OCI-LY7 (cell line): Measurements from ENCODE around the gene GALNT7. TPM values are rescaled to one million over a fixed set of nuclear protein-coding genes. Genes with fewer than 3 reads are reported as not detected.

Source experiments
- BruUV-seq: library from RNA; stranded (reverse); fragments of 400-500 nt; replicated peaks from 2 replicates; lab custom pipeline; 2021; lab: Mats Ljungman, UMichigan
- CTCF ChIA-PET: fragments of 300-600 bp; sonication (Branson Sonifier 250); formaldehyde crosslinking; loops from one replicate; lab custom pipeline; 2022; ENCODE audit warnings: antibody characterized with exemption; ENCODE audit not compliant: unreplicated experiment; lab: Charles Lee
- POLR2A ChIA-PET: fragments of 300-600 bp; sonication (Branson Sonifier 250); formaldehyde crosslinking; loops from one replicate; lab custom pipeline; 2022; ENCODE audit warnings: antibody characterized with exemption; lab: Charles Lee
- DNase-seq: peaks from one replicate; pipeline ENCODE4 v3.0.0-alpha.2; 2015; ENCODE audit warnings: low spot score
- H2AFZ ChIP-seq: fragments of 200-600 bp; sonication (generic), shearing (Covaris generic); 2 replicates; pipeline ENCODE4 v1.6.1; 2014; ENCODE audit warnings: mild to moderate bottlenecking, antibody characterized with exemption, low read length, moderate library complexity
- H3K27ac ChIP-seq: fragments of 200-600 bp; sonication (generic); 2 replicates; pipeline ENCODE4 v1.5.1; 2014; ENCODE audit warnings: mixed run types, low read depth, mild to moderate bottlenecking, moderate library complexity, low read length, inconsistent platforms; ENCODE audit not compliant: poor library complexity, severe bottlenecking
- H3K36me3 ChIP-seq: fragments of 200-600 bp; sonication (generic); 2 replicates; pipeline ENCODE4 v1.6.1; 2014; ENCODE audit warnings: mild to moderate bottlenecking, antibody characterized with exemption, low read length, moderate library complexity, mixed read lengths; ENCODE audit not compliant: insufficient read depth
- H3K4me1 ChIP-seq: fragments of 200-600 bp; sonication (generic); 2 replicates; pipeline ENCODE4 v1.5.1; 2014; ENCODE audit warnings: mild to moderate bottlenecking, low read length; ENCODE audit not compliant: insufficient read depth, poor library complexity, severe bottlenecking
- H3K4me2 ChIP-seq: fragments of 200-600 bp; sonication (generic); 2 replicates; pipeline ENCODE4 v1.6.1; 2014; ENCODE audit warnings: mild to moderate bottlenecking, low read length
- H3K4me3 ChIP-seq: fragments of 200-600 bp; sonication (generic); 2 replicates; pipeline ENCODE4 v1.5.1; 2014; ENCODE audit warnings: mild to moderate bottlenecking, low read depth, low read length; ENCODE audit not compliant: poor library complexity, severe bottlenecking
- H3K79me2 ChIP-seq: fragments of 200-600 bp; sonication (generic); 2 replicates; pipeline ENCODE4 v1.6.1; 2016; ENCODE audit warnings: low read depth, mild to moderate bottlenecking, low read length, moderate library complexity, mixed read lengths; ENCODE audit not compliant: insufficient read depth
- H3K9me2 ChIP-seq: fragments of 200-600 bp; sonication (generic); 2 replicates; pipeline ENCODE4 v1.6.1; 2016; ENCODE audit warnings: mild to moderate bottlenecking, low read length, mixed read lengths; ENCODE audit not compliant: insufficient read depth
- H3K9me3 ChIP-seq: fragments of 200-600 bp; sonication (generic); 2 replicates; pipeline ENCODE4 v1.6.1; 2014; ENCODE audit warnings: mild to moderate bottlenecking, mixed run types, low read length, mixed read lengths
- H4K20me1 ChIP-seq: fragments of 200-600 bp; sonication (generic); 2 replicates; pipeline ENCODE4 v1.6.1; 2014; ENCODE audit warnings: mild to moderate bottlenecking, antibody characterized with exemption, low read length, moderate library complexity, mixed read lengths; ENCODE audit not compliant: insufficient read depth
- EZH2phosphoT487 ChIP-seq: fragments of 200-600 bp; sonication (generic); IDR thresholded peaks from 2 replicates; pipeline ENCODE4 v1.6.1; 2018; ENCODE audit warnings: low read depth, borderline replicate concordance, mild to moderate bottlenecking, mixed run types, antibody characterized with exemption, low read length, moderate library complexity, mixed read lengths
- intact Hi-C: fragments of 100-400 bp; cut with micrococcal nuclease; formaldehyde crosslinking; loops from one replicate; pipeline ENCODE4 v1.10.0; 2022; ENCODE audit not compliant: unreplicated experiment
- total RNA-seq, 2 experiments: library from RNA; depleted of rRNA in 1 of 2; stranded (reverse); fragments of >200 nt in 1 of 2; shearing (Covaris generic) in 1 of 2; gene quantifications; 2 replicates each; pipeline ENCODE4 v1.2.3, GENCODE V29; 2014 to 2022
- TF ChIP-seq, protein P1 (sequence below): fragments of 200-600 bp; sonication (generic); conservative IDR thresholded peaks from 2 replicates; pipeline ENCODE4 v1.5.1; 2014; ENCODE audit warnings: mild to moderate bottlenecking, antibody characterized with exemption, low read length, moderate library complexity, mixed read lengths

GALNT7 gene
- total RNA-seq, 2 experiments from 2014 or later: 20.3 to 34.4 TPM

DNA sequence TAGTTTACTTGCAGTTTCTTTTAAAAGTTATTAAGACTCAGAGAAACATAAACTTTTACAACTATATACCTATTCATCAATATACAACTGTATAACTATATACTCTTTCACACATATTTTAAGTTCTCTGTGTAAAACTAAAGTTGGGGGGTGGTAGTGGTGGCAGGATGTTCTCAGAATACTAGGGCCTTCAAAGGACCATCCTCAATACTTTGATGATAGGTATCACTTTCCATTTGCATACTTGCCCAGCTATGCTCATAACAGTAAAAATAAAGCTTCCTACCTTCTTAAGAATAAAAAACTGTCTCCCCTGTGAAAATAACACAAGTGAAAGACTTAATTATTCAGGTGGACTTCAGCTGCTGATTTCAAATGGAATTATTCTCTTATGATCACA lies 2.9 kb upstream of the GALNT7 start:
- Histone ChIP-seq H3K4me2 (no peak overlapping the region), H3K4me3 (no peak overlapping the region), H3K9me2 (no peaks in the 10 kb centered on the region), H3K4me1 (peaks cover 4% of the 10 kb centered on the region), H3K27ac (no peak overlapping the region), H4K20me1 (peaks cover 6% of the 10 kb centered on the region; the same call in 1 of the 2 replicates), H2AFZ (no peak overlapping the region), H3K36me3 (peaks cover 32% of the 10 kb centered on the region), H3K9me3 (no peaks in the 10 kb centered on the region), H3K79me2 (peaks cover 12% of the 10 kb centered on the region)
- intact Hi-C loops: loop anchor here (5.0 kb wide), 1 partner anchor 138 kb away; no protein-coding TSS in a partner anchor
- no peak for DNase-seq
- no TSS peak for BruUV-seq
- TF ChIP-seq, protein P1, sequence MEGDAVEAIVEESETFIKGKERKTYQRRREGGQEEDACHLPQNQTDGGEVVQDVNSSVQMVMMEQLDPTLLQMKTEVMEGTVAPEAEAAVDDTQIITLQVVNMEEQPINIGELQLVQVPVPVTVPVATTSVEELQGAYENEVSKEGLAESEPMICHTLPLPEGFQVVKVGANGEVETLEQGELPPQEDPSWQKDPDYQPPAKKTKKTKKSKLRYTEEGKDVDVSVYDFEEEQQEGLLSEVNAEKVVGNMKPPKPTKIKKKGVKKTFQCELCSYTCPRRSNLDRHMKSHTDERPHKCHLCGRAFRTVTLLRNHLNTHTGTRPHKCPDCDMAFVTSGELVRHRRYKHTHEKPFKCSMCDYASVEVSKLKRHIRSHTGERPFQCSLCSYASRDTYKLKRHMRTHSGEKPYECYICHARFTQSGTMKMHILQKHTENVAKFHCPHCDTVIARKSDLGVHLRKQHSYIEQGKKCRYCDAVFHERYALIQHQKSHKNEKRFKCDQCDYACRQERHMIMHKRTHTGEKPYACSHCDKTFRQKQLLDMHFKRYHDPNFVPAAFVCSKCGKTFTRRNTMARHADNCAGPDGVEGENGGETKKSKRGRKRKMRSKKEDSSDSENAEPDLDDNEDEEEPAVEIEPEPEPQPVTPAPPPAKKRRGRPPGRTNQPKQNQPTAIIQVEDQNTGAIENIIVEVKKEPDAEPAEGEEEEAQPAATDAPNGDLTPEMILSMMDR: no peak
- TF ChIP-seq EZH2phosphoT487: no peak
- POLR2A ChIA-PET: interaction anchor here (1.1 to 1.4 kb wide), 3 partner anchors 8 to 45 kb away, joined by 3 to 4 read pairs (median 3); no protein-coding TSS in a partner anchor
- CTCF ChIA-PET: no interaction called here

DNA sequence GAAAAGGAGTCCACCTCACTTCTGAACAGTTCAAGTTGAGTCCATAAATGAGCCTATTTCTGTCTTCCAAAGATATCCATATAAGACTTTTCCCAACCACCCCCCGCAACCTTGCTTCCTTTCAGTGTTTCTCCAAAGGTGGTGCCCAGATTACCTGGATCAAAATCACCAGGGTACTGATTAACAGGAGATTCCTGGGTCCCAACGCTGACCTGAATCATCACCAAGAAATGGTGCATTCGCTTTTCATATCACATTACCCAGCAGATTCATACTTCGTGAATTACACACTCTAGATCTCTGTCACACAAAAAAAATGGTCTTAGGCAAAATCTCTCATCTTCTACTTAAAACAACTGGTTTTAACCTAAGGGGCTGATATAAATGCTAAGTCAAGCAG lies 2.1 kb upstream of the GALNT7 start:
- H3K79me2 ChIP-seq: peaks cover 20% of the 10 kb centered on the region
- TF ChIP-seq, protein P1: no peak
- TF ChIP-seq EZH2phosphoT487: no peak
- no peak for DNase-seq
- peaks cover 32% of the 10 kb centered on the region for H3K36me3 ChIP-seq
- H4K20me1 ChIP-seq: peaks cover 9% of the 10 kb centered on the region; the same call in 1 of the 2 replicates
- no peak overlapping the region for H3K4me3 ChIP-seq
- H3K9me2 ChIP-seq: no peaks in the 10 kb centered on the region
- peak overlapping the region; percentile 29 for H3K4me2 ChIP-seq
- H3K9me3 ChIP-seq: no peaks in the 10 kb centered on the region
- H3K4me1 ChIP-seq: peaks cover 12% of the 10 kb centered on the region
- CTCF ChIA-PET: no interaction called here
- no peak overlapping the region for H3K27ac ChIP-seq
- no TSS peak for BruUV-seq
- POLR2A ChIA-PET: interaction anchor here (0.7 to 1.4 kb wide), 4 partner anchors 9 to 101 kb away, joined by 3 to 4 read pairs (median 4); no protein-coding TSS in a partner anchor
- H2AFZ ChIP-seq: no peak overlapping the region
- intact Hi-C loops: loop anchor here (5.0 kb wide), 1 partner anchor 139 kb away; no protein-coding TSS in a partner anchor
